Urothelium cell line (cell line): ENCODE results near the gene CHM.
"Not testable (repeated sequence)": the region's sequence is repeated elsewhere in the genome, so short reads cannot be mapped to it uniquely, and the experiment has no call there.

Source experiments
- DNase-seq: peaks from one replicate; pipeline ENCODE4 v3.0.0; 2011; ENCODE audit warnings: low spot score, mixed read lengths
- FAIRE-seq: peaks from 2 replicates; lab custom pipeline; 2011; peaks lifted over from hg19 to GRCh38; lab: Jason Lieb, UNC

CHM gene, protein sequence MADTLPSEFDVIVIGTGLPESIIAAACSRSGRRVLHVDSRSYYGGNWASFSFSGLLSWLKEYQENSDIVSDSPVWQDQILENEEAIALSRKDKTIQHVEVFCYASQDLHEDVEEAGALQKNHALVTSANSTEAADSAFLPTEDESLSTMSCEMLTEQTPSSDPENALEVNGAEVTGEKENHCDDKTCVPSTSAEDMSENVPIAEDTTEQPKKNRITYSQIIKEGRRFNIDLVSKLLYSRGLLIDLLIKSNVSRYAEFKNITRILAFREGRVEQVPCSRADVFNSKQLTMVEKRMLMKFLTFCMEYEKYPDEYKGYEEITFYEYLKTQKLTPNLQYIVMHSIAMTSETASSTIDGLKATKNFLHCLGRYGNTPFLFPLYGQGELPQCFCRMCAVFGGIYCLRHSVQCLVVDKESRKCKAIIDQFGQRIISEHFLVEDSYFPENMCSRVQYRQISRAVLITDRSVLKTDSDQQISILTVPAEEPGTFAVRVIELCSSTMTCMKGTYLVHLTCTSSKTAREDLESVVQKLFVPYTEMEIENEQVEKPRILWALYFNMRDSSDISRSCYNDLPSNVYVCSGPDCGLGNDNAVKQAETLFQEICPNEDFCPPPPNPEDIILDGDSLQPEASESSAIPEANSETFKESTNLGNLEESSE

DNA sequence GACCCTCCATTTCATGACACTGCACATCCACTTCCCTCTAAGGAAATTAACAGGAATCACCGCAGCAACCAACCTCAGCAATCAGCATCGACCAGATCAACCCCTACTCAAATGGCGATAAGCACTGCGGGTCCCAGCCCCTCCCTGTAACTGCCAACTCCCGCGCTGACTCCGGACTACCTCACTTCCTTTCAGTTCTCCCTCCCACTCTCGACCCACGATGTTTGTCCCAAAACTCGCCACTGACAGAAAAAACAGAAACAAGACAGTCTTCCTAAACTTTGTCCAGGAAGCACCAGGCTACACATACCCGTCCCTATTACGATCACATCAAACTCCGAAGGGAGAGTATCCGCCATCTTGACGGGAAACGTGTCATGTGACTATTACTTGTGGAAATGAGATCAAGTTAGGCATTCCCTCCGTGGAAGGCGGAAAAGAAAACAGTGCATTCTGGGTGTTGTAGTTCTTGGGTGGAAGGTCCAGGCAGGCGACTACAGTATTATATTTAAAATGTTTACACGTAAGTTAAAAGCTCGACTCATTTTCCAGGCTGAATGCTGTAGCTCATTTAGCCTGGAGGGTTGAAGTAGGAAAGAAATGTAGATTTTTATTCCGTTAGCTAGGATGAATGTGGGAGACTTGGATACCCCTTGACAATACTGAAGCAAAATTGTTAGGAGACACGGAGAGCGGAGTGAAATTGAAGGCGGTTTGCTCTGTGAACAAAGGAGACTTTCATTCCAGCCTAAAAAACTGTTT is at the start of gene CHM:
Gene CHM (minus strand): TSS at position 385 of the 762 bp plus-strand sequence. CDS start 26 bp downstream, at position 359.
- DNase-seq: peak; percentile 77
- no peak for FAIRE-seq

DNA sequence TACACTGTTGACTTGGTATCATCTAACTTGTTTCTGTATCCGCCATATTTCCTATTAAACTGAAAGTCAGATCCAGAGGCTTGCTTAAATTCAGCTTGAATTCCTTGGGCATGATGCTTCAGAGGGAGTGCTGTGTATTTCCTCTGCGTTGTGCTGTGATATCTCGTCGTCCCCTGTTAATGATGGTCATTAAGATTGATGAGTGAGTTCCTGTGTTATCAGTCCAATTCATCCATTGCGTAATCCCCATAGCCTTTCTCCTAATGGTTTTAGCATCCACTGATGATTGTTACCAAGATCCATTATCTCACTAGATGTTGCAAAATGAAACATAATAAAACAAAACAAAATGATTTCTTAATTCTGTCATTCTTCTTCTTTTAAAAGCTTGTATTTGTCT is 31.3 kb upstream of the CHM start:
- FAIRE-seq: no peak

DNA sequence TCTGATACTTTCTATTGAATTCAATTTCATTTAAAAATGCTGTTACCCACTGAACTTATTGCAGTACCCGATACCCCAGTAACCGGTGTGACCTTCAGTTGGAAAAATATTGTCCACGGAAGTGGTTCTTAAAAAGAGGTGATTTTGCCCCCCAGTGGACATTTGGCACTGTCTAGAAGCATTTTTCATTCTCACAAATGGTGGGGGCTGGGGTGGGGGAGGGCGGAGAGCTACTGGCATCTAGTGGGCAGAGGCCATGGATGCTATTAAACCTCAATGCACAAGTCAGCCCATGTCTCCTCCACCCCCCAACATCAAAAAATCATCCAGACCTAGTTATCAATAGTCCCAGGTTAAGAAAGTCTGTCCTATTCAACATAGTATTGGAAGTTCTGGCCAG is 19.6 kb upstream of the CHM start:
- no peak for FAIRE-seq

More for the DNA sequence above, 31.3 kb upstream of the CHM start:
- DNase-seq: no peak

DNA sequence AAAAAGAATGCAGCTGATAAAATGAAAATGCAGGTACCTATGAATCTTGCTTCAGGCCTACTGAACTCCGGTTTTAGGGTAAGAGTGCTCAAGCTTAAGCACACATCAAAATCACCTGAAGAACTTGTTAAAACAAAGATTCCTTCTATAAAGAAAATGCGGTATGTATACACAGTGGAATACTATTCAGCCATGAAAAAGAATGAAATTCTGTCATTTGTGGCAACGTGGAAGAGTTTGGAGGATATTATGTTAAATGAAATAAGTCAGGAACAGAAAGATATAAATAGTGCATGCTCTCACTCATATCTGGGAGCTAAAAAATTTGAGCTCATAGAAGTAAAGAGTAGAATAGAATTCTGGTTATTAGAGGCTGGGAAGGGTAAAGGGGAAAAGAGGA is 14.0 kb upstream of the CHM start:
- no peak for DNase-seq
- FAIRE-seq: no peak

More for the DNA sequence above, 19.6 kb upstream of the CHM start:
- no peak for DNase-seq

GRCh38 chrX:86051741-86052140 is 4.4 kb upstream of the CHM start:
- FAIRE-seq (no peak), DNase-seq (no peak)

GRCh38 chrX:86047936-86048280 is 550 bp upstream of the CHM start:
- FAIRE-seq: no peak
- DNase-seq: no peak

GRCh38 chrX:86044216-86044615 is 3.1 kb downstream of the CHM start:
- FAIRE-seq (no peak), DNase-seq (no peak)

- no peak for FAIRE-seq
- DNase-seq: no peak
Observed at GRCh38 chrX:86039625-86040568, 7.5 kb downstream of the CHM start.

GRCh38 chrX:86033385-86033784 is 14.0 kb downstream of the CHM start:
- DNase-seq: no peak
- FAIRE-seq: no peak

GRCh38 chrX:86028681-86029080 is 18.7 kb downstream of the CHM start:
- DNase-seq: no peak
- FAIRE-seq: no peak

- DNase-seq (no peak), FAIRE-seq (no peak)
Observed at GRCh38 chrX:86023811-86024210, 23.5 kb downstream of the CHM start.

- no peak for FAIRE-seq
- no peak for DNase-seq
Observed at GRCh38 chrX:86021652-86022289, 25.6 kb downstream of the CHM start.

DNA sequence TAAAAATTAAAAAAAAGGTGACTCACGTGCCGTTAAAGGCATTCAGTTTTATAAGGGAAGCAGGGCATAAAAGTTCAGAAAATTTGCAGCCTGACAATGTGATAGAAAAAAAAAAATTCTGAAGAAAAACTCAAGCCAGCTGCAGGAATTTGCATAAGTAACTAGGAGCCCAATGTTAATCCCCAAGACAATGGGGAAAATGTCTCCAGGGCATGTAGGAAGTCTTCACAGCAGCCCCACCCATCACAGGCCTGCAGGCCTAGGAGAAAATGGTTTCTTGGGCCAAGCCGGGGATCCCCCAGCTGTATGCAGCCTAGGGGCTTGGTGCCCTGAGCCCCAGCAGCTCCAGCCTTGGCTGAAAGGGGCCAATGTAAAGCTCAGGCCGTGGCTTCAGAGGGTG is 31.2 kb downstream of the CHM start:
- DNase-seq (no peak), FAIRE-seq (no peak)

DNA sequence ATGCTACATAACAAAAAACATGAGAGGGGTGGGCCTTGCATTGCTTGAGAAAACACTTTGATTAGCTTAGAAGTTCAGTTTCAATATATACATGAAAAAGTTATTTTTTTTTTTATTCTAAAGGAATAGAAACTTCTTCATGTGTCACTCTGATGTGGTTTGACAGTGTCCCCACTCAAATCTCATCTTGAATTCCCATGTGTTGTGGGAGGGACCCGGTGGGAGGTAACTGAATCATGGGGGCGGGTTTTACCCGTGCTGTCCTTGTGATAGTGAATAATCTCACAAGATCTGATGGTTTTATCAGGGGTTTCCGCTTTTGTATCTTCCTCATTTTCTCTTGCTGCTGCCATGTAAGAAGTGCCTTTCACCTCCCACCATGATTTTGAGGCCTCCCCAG is 32.4 kb downstream of the CHM start:
- not testable (repeated sequence) for DNase-seq, FAIRE-seq

DNA sequence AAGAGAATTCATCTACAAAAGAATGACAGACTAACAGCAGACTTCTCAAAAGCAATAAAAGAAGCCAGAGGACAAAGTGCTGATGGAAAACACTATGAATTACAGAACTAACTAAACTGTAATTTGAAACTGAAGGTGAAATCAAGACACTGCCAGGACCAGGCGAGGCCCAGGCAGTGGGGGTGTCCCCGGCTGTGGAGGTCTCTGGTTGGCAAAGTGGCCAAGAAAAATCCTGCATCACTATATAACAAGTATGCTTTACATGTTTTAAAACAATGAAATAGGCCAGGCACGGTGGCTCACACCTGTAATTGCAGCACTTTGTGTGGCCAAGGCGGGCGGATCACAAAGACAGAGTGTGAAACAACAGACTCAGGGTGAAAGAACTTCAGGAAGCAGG is 32.9 kb downstream of the CHM start:
- DNase-seq (no peak), FAIRE-seq (no peak)

- DNase-seq (no peak), FAIRE-seq (no peak)
Observed at GRCh38 chrX:86013792-86014191, 33.6 kb downstream of the CHM start.

GRCh38 chrX:86012188-86012587 is 35.2 kb downstream of the CHM start:
- FAIRE-seq (no peak), DNase-seq (no peak)

- not testable (repeated sequence) for FAIRE-seq, DNase-seq
Observed at GRCh38 chrX:86009803-86010202, 37.6 kb downstream of the CHM start.

GRCh38 chrX:86007891-86008290 is 39.5 kb downstream of the CHM start:
- not testable (repeated sequence) for FAIRE-seq, DNase-seq
